ENCODE results near the gene TBC1D1.
A peak's percentile ranks its signal among the peaks of the same experiment; 100 is the strongest.

The TBC1D1 gene

DNA sequence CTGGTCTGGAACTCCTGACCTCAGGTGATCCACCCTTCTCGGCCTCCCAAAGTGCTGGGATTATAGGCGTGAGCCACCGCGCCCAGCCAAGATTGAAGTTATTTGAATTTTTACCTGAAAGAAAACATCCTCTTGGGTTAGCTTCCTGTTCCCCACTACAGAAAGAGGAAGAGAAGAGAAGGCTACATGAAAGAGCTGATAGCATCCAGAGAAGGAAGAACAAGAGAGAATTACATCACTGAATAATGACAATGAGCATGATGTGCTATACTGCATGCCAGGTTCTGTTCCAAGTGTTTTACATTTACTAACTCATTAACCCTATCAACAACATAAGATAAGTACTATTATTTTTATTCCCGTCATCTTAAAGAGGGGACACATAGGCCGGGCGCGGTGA, 11.5 kb upstream of the TBC1D1 start:
- DNase-seq, result no peak
- no peak overlapping the region for H2BK120ac ChIP-seq (ENCODE audit: insufficient read depth, low read length, poor library complexity)
- no peak overlapping the region for H2AK5ac ChIP-seq (ENCODE audit: low read length)

GRCh38 chr4:37881811-37882210, 9.1 kb upstream of the TBC1D1 start:
- H2BK5ac ChIP-seq (ENCODE audit: low read depth, low read length, poor library complexity), result no peak overlapping the region
- no CpG with 5 or more reads among the region's 5 CpGs for WGBS (ENCODE audit: extremely low coverage, insufficient coverage, insufficient read length)

More for the DNA sequence above, 11.5 kb upstream of the TBC1D1 start:
- Histone ChIP-seq H3K4me2 (ENCODE audit: low read length) (no peak overlapping the region), H2BK12ac (ENCODE audit: low read length) (no peak overlapping the region), H3K36me3 (ENCODE audit: control insufficient read depth in 1 of 2, insufficient read depth in 2 of 2, low read length in 2 of 2) (no peaks in the 10 kb centered on the region), H3K4me3 (ENCODE audit: low read depth, low read length) (no peak overlapping the region), H3K79me2 (ENCODE audit: control insufficient read depth, insufficient read depth, low read length, poor library complexity) (no peaks in the 10 kb centered on the region), H2BK5ac (ENCODE audit: low read depth, low read length, poor library complexity) (no peak overlapping the region), H3K79me1 (ENCODE audit: low read length) (no peaks in the 10 kb centered on the region), H3K9me3 (ENCODE audit: insufficient read depth, low read depth, low read length) (no peaks in the 10 kb centered on the region), H3K14ac (ENCODE audit: low read length) (no peak overlapping the region), H4K12ac (ENCODE audit: low read depth, low read length) (no peak overlapping the region), H4K8ac (ENCODE audit: low read depth, low read length) (no peak overlapping the region), H3K27me3 (ENCODE audit: insufficient read depth, low read length) (no peaks in the 10 kb centered on the region), H3K23ac (ENCODE audit: low read length) (no peak overlapping the region), H3K27ac (ENCODE audit: low read depth, low read length) (no peak overlapping the region), H3K18ac (ENCODE audit: low read length) (no peak overlapping the region), H3K4me1 (ENCODE audit: control insufficient read depth in 1 of 2, insufficient read depth in 2 of 2, low read length in 2 of 2) (no peaks in the 10 kb centered on the region), H2AFZ (ENCODE audit: insufficient read depth, low read length, poor library complexity) (no peak overlapping the region), H3K4ac (ENCODE audit: low read depth, low read length) (no peak overlapping the region), H3K9ac (ENCODE audit: low read length) (no peak overlapping the region), H4K91ac (ENCODE audit: low read depth, low read length) (no peak overlapping the region)
- no CpG with 5 or more reads among the region's 8 CpGs for WGBS (ENCODE audit: extremely low coverage, insufficient coverage, insufficient read length)

DNA sequence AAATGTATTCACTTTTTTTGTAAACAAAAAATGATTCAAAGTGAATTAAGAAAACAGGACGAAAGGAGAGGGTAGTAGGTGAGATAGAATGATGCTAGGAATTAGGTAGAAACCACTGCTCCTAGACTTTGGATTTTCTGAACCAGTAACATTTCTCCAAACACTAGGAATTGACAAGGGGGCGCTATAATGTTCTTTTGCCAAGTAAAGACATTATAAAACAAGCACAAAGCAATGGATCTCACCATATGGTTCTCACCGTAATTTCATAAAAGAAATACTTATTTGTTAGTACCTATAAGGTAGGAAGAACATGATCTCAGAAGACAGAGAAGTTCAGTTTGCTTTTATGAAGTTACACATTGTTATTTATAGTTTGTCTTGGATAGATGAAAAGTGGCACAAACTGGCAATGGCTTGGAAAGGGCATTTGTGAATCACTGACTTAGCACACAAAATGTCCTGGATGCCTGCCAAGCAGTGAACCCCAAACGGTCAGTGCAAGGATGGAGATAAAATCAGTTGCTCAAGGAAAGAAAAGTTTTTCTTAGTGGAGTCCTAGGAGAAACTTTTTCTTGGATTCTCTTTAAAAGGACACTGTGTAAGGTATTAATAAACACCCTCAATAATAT, 8.1 kb upstream of the TBC1D1 start:
- Histone ChIP-seq H3K27ac (ENCODE audit: low read depth, low read length) (no peak overlapping the region), H3K79me1 (ENCODE audit: low read length) (peaks cover 2% of the 10 kb centered on the region), H3K4me3 (ENCODE audit: low read depth, low read length) (no peak overlapping the region), H2BK120ac (ENCODE audit: insufficient read depth, low read length, poor library complexity) (no peak overlapping the region), H3K23ac (ENCODE audit: low read length) (no peak overlapping the region), H2AFZ (ENCODE audit: insufficient read depth, low read length, poor library complexity) (no peak overlapping the region), H4K8ac (ENCODE audit: low read depth, low read length) (no peak overlapping the region), H4K12ac (ENCODE audit: low read depth, low read length) (no peak overlapping the region), H3K4ac (ENCODE audit: low read depth, low read length) (no peak overlapping the region), H3K27me3 (ENCODE audit: insufficient read depth, low read length) (peaks cover 3% of the 10 kb centered on the region), H2BK5ac (ENCODE audit: low read depth, low read length, poor library complexity) (no peak overlapping the region), H3K9ac (ENCODE audit: low read length) (no peak overlapping the region), H2BK12ac (ENCODE audit: low read length) (no peak overlapping the region), H3K4me1 (ENCODE audit: control insufficient read depth in 1 of 2, insufficient read depth in 2 of 2, low read length in 2 of 2) (no peaks in the 10 kb centered on the region), H3K18ac (ENCODE audit: low read length) (no peak overlapping the region), H3K79me2 (ENCODE audit: control insufficient read depth, insufficient read depth, low read length, poor library complexity) (no peaks in the 10 kb centered on the region), H3K4me2 (ENCODE audit: low read length) (no peak overlapping the region), H4K91ac (ENCODE audit: low read depth, low read length) (no peak overlapping the region), H3K36me3 (ENCODE audit: control insufficient read depth in 1 of 2, insufficient read depth in 2 of 2, low read length in 2 of 2) (no peaks in the 10 kb centered on the region), H3K9me3 (ENCODE audit: insufficient read depth, low read depth, low read length) (peaks cover 1% of the 10 kb centered on the region), H2AK5ac (ENCODE audit: low read length) (no peak overlapping the region), H3K14ac (ENCODE audit: low read length) (no peak overlapping the region)
- WGBS (ENCODE audit: extremely low coverage, insufficient coverage, insufficient read length), result no CpG with 5 or more reads among the region's 4 CpGs
- DNase-seq, result no peak

More at GRCh38 chr4:37881811-37882210, 9.1 kb upstream of the TBC1D1 start:
- Histone ChIP-seq H3K9ac (ENCODE audit: low read length) (no peak overlapping the region), H3K79me2 (ENCODE audit: control insufficient read depth, insufficient read depth, low read length, poor library complexity) (no peaks in the 10 kb centered on the region), H3K27me3 (ENCODE audit: insufficient read depth, low read length) (no peaks in the 10 kb centered on the region), H3K27ac (ENCODE audit: low read depth, low read length) (no peak overlapping the region), H3K4me3 (ENCODE audit: low read depth, low read length) (no peak overlapping the region), H2BK120ac (ENCODE audit: insufficient read depth, low read length, poor library complexity) (no peak overlapping the region), H3K36me3 (ENCODE audit: control insufficient read depth in 1 of 2, insufficient read depth in 2 of 2, low read length in 2 of 2) (no peaks in the 10 kb centered on the region), H2AK5ac (ENCODE audit: low read length) (no peak overlapping the region), H4K91ac (ENCODE audit: low read depth, low read length) (no peak overlapping the region), H3K4me2 (ENCODE audit: low read length) (no peak overlapping the region), H3K23ac (ENCODE audit: low read length) (no peak overlapping the region), H3K18ac (ENCODE audit: low read length) (no peak overlapping the region), H2BK12ac (ENCODE audit: low read length) (no peak overlapping the region), H3K79me1 (ENCODE audit: low read length) (peaks cover 2% of the 10 kb centered on the region), H2AFZ (ENCODE audit: insufficient read depth, low read length, poor library complexity) (no peak overlapping the region), H3K4ac (ENCODE audit: low read depth, low read length) (no peak overlapping the region), H4K12ac (ENCODE audit: low read depth, low read length) (no peak overlapping the region), H3K9me3 (ENCODE audit: insufficient read depth, low read depth, low read length) (peaks cover 1% of the 10 kb centered on the region), H4K8ac (ENCODE audit: low read depth, low read length) (no peak overlapping the region), H3K14ac (ENCODE audit: low read length) (no peak overlapping the region), H3K4me1 (ENCODE audit: control insufficient read depth in 1 of 2, insufficient read depth in 2 of 2, low read length in 2 of 2) (no peaks in the 10 kb centered on the region)
- no peak for DNase-seq

- H3K36me3 ChIP-seq (ENCODE audit: control insufficient read depth in 1 of 2, insufficient read depth in 2 of 2, low read length in 2 of 2), result no peaks in the 10 kb centered on the region
- peaks cover 2% of the 10 kb centered on the region for H3K79me1 ChIP-seq (ENCODE audit: low read length)
- H4K8ac ChIP-seq (ENCODE audit: low read depth, low read length), result no peak overlapping the region
- no peak overlapping the region for H2BK120ac ChIP-seq (ENCODE audit: insufficient read depth, low read length, poor library complexity)
- H2AK5ac ChIP-seq (ENCODE audit: low read length), result no peak overlapping the region
- no peak overlapping the region for H3K14ac ChIP-seq (ENCODE audit: low read length)
- H2BK12ac ChIP-seq (ENCODE audit: low read length), result no peak overlapping the region
- H3K18ac ChIP-seq (ENCODE audit: low read length), result no peak overlapping the region
- no peak overlapping the region for H4K12ac ChIP-seq (ENCODE audit: low read depth, low read length)
- no CpG with 5 or more reads among the region's 3 CpGs for WGBS (ENCODE audit: extremely low coverage, insufficient coverage, insufficient read length)
- peaks cover 1% of the 10 kb centered on the region for H3K9me3 ChIP-seq (ENCODE audit: insufficient read depth, low read depth, low read length)
- DNase-seq, result no peak
- H3K4me3 ChIP-seq (ENCODE audit: low read depth, low read length), result no peak overlapping the region
- H2BK5ac ChIP-seq (ENCODE audit: low read depth, low read length, poor library complexity), result no peak overlapping the region
- peaks cover 13% of the 10 kb centered on the region for H3K27me3 ChIP-seq (ENCODE audit: insufficient read depth, low read length)
- H3K79me2 ChIP-seq (ENCODE audit: control insufficient read depth, insufficient read depth, low read length, poor library complexity), result no peaks in the 10 kb centered on the region
- H4K91ac ChIP-seq (ENCODE audit: low read depth, low read length), result no peak overlapping the region
- H3K4ac ChIP-seq (ENCODE audit: low read depth, low read length), result no peak overlapping the region
- H3K23ac ChIP-seq (ENCODE audit: low read length), result no peak overlapping the region
- peaks cover 0 to 1% of the 10 kb centered on the region in 2 experiments for H3K4me1 ChIP-seq (ENCODE audit: control insufficient read depth in 1 of 2, insufficient read depth in 2 of 2, low read length in 2 of 2)
- H3K27ac ChIP-seq (ENCODE audit: low read depth, low read length), result no peak overlapping the region
- H2AFZ ChIP-seq (ENCODE audit: insufficient read depth, low read length, poor library complexity), result no peak overlapping the region
- peak overlapping the region; percentile 57 for H3K9ac ChIP-seq (ENCODE audit: low read length)
- no peak overlapping the region for H3K4me2 ChIP-seq (ENCODE audit: low read length)
Measured at GRCh38 chr4:37884855-37885487, 5.9 kb upstream of the TBC1D1 start.

Measured in trophoblast cell (in vitro differentiated cells and primary cell).